Stomach (tissue), 4 donors: ENCODE measurements around the gene ATXN7L1.

Experiments
- POLR2A ChIP-seq, 4 donors: fragments of 450-650 bp; IDR thresholded peaks; one replicate each; pipeline ENCODE4 v1.6.1; 2016; ENCODE audit warnings: antibody characterized with exemption in 4 of 4, control low read depth in 2 of 4, mild to moderate bottlenecking in 1 of 4, moderate library complexity in 1 of 4
- POLR2AphosphoS5 ChIP-seq, 3 donors: sonication (generic); formaldehyde crosslinking; IDR thresholded peaks; one replicate each; pipeline ENCODE4 v1.6.1; 2016; ENCODE audit warnings: antibody characterized with exemption in 3 of 3
- TF ChIP-seq, protein P1 (sequence below), 7 experiments: fragments of 450-650 bp in 4 of 7; fragments of 200-600 bp in 3 of 7; sonication (generic) in 3 of 7; IDR thresholded peaks; one replicate each; pipeline ENCODE4 v1.5.1; 2016 to 2019; ENCODE audit warnings: antibody characterized with exemption in 7 of 7, control low read depth in 2 of 7, mild to moderate bottlenecking in 1 of 7

DNA sequence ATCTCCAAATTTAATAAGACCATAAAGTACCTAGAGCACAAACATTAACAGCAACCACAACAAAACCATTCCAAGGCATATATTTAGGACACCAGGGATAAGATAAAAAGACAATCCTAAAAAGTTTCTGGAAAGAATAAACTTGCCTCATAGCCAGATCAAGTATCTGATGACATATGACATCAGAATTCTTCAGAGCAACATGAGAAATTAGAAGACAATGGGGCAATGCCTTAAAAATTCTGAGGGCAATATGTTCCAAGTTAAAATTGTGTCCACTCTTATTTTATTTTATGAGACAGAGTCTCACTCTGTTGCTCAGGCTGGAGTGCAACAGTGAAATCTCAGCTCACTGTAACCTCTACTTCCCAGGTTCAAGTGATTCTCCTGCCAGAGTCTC, 297.9 kb downstream of the ATXN7L1 start:
- TF ChIP-seq, protein P1, sequence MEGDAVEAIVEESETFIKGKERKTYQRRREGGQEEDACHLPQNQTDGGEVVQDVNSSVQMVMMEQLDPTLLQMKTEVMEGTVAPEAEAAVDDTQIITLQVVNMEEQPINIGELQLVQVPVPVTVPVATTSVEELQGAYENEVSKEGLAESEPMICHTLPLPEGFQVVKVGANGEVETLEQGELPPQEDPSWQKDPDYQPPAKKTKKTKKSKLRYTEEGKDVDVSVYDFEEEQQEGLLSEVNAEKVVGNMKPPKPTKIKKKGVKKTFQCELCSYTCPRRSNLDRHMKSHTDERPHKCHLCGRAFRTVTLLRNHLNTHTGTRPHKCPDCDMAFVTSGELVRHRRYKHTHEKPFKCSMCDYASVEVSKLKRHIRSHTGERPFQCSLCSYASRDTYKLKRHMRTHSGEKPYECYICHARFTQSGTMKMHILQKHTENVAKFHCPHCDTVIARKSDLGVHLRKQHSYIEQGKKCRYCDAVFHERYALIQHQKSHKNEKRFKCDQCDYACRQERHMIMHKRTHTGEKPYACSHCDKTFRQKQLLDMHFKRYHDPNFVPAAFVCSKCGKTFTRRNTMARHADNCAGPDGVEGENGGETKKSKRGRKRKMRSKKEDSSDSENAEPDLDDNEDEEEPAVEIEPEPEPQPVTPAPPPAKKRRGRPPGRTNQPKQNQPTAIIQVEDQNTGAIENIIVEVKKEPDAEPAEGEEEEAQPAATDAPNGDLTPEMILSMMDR (IDR thresholded peaks at IDR 0.05) = no peak
- TF ChIP-seq POLR2AphosphoS5 (IDR thresholded peaks at IDR 0.05) (no peak), POLR2A (IDR thresholded peaks at IDR 0.05) (no peak)
